Natural killer cell (primary cell): ENCODE results near the gene NTRK2. TPM values are rescaled to one million over a fixed set of nuclear protein-coding genes. Genes with fewer than 3 reads are reported as not detected.

Experiments used
- ATAC-seq, 3 donors: fragments of 150-1000 bp in 2 of 3; fragments of 200-7000 bp in 1 of 3; cut with Tn5 transposase; 1 replicate in 1 of 3; 2 replicates in 2 of 3; pipeline ENCODE4 v1.10.0; 2021; ENCODE audit warnings: mild to moderate bottlenecking in 2 of 3, moderate library complexity in 2 of 3
- DNase-seq, 2 donors: peaks; one replicate each; pipeline versions ENCODE4 v3.0.0 to v3.0.0-alpha.2; 2013 to 2021; ENCODE audit warnings: mixed read lengths in 1 of 2
- H3K27ac ChIP-seq: one replicate; pipeline ENCODE4 v1.5.1; 2013; ENCODE audit warnings: mild to moderate bottlenecking, low read length
- H3K27me3 ChIP-seq: one replicate; pipeline ENCODE4 v1.6.1; 2013; ENCODE audit warnings: low read length; ENCODE audit not compliant: control insufficient read depth, insufficient read depth
- H3K36me3 ChIP-seq: one replicate; pipeline ENCODE4 v1.6.1; 2013; ENCODE audit warnings: low read length; ENCODE audit not compliant: control insufficient read depth, insufficient read depth
- H3K4me1 ChIP-seq: one replicate; pipeline ENCODE4 v1.6.1; 2013; ENCODE audit warnings: low read length; ENCODE audit not compliant: control insufficient read depth, insufficient read depth
- H3K4me3 ChIP-seq: one replicate; pipeline ENCODE4 v1.5.1; 2013; ENCODE audit warnings: low read length
- H3K9me3 ChIP-seq: one replicate; pipeline ENCODE4 v1.6.1; 2013; ENCODE audit warnings: low read length; ENCODE audit not compliant: control insufficient read depth, insufficient read depth
- H3K27ac Mint-ChIP-seq, 2 donors: one replicate each; pipeline ENCODE4 v1.8.0; 2022; ENCODE audit warnings: mild to moderate bottlenecking in 2 of 2, mixed read lengths in 2 of 2, moderate library complexity in 1 of 2
- H3K27me3 Mint-ChIP-seq, 2 donors: one replicate each; pipeline ENCODE4 v1.8.0; 2022; ENCODE audit warnings: low read depth in 2 of 2, mixed read lengths in 2 of 2
- H3K36me3 Mint-ChIP-seq: one replicate; pipeline ENCODE4 v1.8.0; 2022; ENCODE audit warnings: mixed read lengths
- H3K4me1 Mint-ChIP-seq, 2 donors: one replicate each; pipeline ENCODE4 v1.8.0; 2022; ENCODE audit warnings: mixed read lengths in 2 of 2
- H3K4me3 Mint-ChIP-seq: one replicate; pipeline ENCODE4 v1.8.0; 2022; ENCODE audit warnings: mild to moderate bottlenecking, moderate library complexity, mixed read lengths
- H3K9me3 Mint-ChIP-seq, 2 donors: one replicate each; pipeline ENCODE4 v1.8.0; 2022; ENCODE audit warnings: mixed read lengths in 2 of 2
- CTCF ChIP-seq: fragments of 200-600 bp; IDR thresholded peaks from one replicate; pipeline ENCODE4 v1.8.0; 2022; ENCODE audit warnings: antibody characterized with exemption
- WGBS: methylation state at CpG from one replicate; pipeline ENCODE4 v1.1.7; 2013; ENCODE audit warnings: missing lambda C conversion rate; ENCODE audit not compliant: insufficient coverage; 5-methylcytosine and 5-hydroxymethylcytosine counted together
- intact Hi-C: fragments of 100-400 bp; cut with micrococcal nuclease; formaldehyde crosslinking; loops from one replicate; pipeline ENCODE4 v1.14.2; 2022
- total RNA-seq, 4 donors: library from RNA; stranded (reverse); fragments of 120-200 nt in 1 of 4; gene quantifications; one replicate each; pipeline versions ENCODE4 v1.2.3 to v1.2.4, GENCODE V29; 2013 to 2022

The NTRK2 gene
- total RNA-seq, 3 donors from 2014 or later (not counting 1 experiment from before 2014, with no cell fraction given): 0.08 TPM; not detected in 2

GRCh38 chr9:84990416-84990815, 320.9 kb downstream of the NTRK2 start:
- Mint-ChIP-seq H3K27ac (no peak overlapping the region), H3K36me3 (no peaks in the 10 kb centered on the region), H3K9me3 (no peaks in the 10 kb centered on the region), H3K4me3 (no peak overlapping the region), H3K4me1 (no peaks in the 10 kb centered on the region), H3K27me3 (peaks cover 17 to 31% of the 10 kb centered on the region in 2 donors)
- no peaks in the 10 kb centered on the region for H3K4me1 ChIP-seq
- H3K27ac ChIP-seq: no peak overlapping the region
- no peak for TF ChIP-seq CTCF
- H3K27me3 ChIP-seq: no peaks in the 10 kb centered on the region
- intact Hi-C loops: no loop called here
- 72% methylated on average over 6 of the region's 6 CpGs for WGBS
- no peaks in the 10 kb centered on the region for H3K36me3 ChIP-seq
- H3K4me3 ChIP-seq: no peak overlapping the region
- no peaks in the 10 kb centered on the region for H3K9me3 ChIP-seq
- ATAC-seq (no peak), DNase-seq (no peak)

- DNase-seq: no peak
- Histone ChIP-seq H3K4me3 (no peak overlapping the region), H3K4me1 (no peaks in the 10 kb centered on the region), H3K36me3 (no peaks in the 10 kb centered on the region), H3K9me3 (no peaks in the 10 kb centered on the region), H3K27me3 (no peaks in the 10 kb centered on the region), H3K27ac (no peak overlapping the region)
- ATAC-seq: no peak
- 95% methylated on average over 11 of the region's 13 CpGs for WGBS
- intact Hi-C loops: no loop called here
- Mint-ChIP-seq H3K4me3 (no peak overlapping the region), H3K36me3 (no peaks in the 10 kb centered on the region), H3K27me3 (peaks cover 17 to 31% of the 10 kb centered on the region in 2 donors), H3K27ac (no peak overlapping the region), H3K9me3 (no peaks in the 10 kb centered on the region), H3K4me1 (no peaks in the 10 kb centered on the region)
- no peak for TF ChIP-seq CTCF
Observed at GRCh38 chr9:84990850-84991513, 321.5 kb downstream of the NTRK2 start.

GRCh38 chr9:84991514-84991870, 322.0 kb downstream of the NTRK2 start:
- Histone ChIP-seq H3K27me3 (no peaks in the 10 kb centered on the region), H3K27ac (no peak overlapping the region), H3K4me1 (no peaks in the 10 kb centered on the region), H3K36me3 (no peaks in the 10 kb centered on the region), H3K9me3 (no peaks in the 10 kb centered on the region), H3K4me3 (no peak overlapping the region)
- 88% methylated on average over 7 of the region's 7 CpGs for WGBS
- H3K27me3 Mint-ChIP-seq: peaks cover 16 to 34% of the 10 kb centered on the region in 2 donors
- no peak overlapping the region for H3K27ac Mint-ChIP-seq
- ATAC-seq: no peak
- H3K4me3 Mint-ChIP-seq: no peak overlapping the region
- no peaks in the 10 kb centered on the region for H3K9me3 Mint-ChIP-seq
- TF ChIP-seq CTCF: no peak
- no peaks in the 10 kb centered on the region for H3K36me3 Mint-ChIP-seq
- DNase-seq: no peak
- intact Hi-C loops: no loop called here
- no peaks in the 10 kb centered on the region for H3K4me1 Mint-ChIP-seq

GRCh38 chr9:84992381-84992780, 322.9 kb downstream of the NTRK2 start:
- Histone ChIP-seq H3K27ac (no peak overlapping the region), H3K27me3 (no peaks in the 10 kb centered on the region), H3K4me1 (no peaks in the 10 kb centered on the region), H3K9me3 (no peaks in the 10 kb centered on the region), H3K4me3 (no peak overlapping the region), H3K36me3 (no peaks in the 10 kb centered on the region)
- no peak for DNase-seq
- TF ChIP-seq CTCF: no peak
- intact Hi-C loops: no loop called here
- no peaks in the 10 kb centered on the region for H3K9me3 Mint-ChIP-seq
- no peak overlapping the region for H3K4me3 Mint-ChIP-seq
- no peak overlapping the region for H3K27ac Mint-ChIP-seq
- H3K27me3 Mint-ChIP-seq: peaks cover 14 to 43% of the 10 kb centered on the region in 2 donors
- WGBS: 79% methylated on average over 3 of the region's 3 CpGs
- no peak for ATAC-seq
- no peaks in the 10 kb centered on the region for H3K36me3 Mint-ChIP-seq
- H3K4me1 Mint-ChIP-seq: no peaks in the 10 kb centered on the region
